ENCODE measurements around the gene DNAJC24. TPM values are rescaled to one million over a fixed set of nuclear protein-coding genes. Genes with fewer than 3 reads are reported as not detected.

DNAJC24 gene
- total RNA-seq, 2 donors from 2014 or later = 13.3 to 14.9 TPM

DNA sequence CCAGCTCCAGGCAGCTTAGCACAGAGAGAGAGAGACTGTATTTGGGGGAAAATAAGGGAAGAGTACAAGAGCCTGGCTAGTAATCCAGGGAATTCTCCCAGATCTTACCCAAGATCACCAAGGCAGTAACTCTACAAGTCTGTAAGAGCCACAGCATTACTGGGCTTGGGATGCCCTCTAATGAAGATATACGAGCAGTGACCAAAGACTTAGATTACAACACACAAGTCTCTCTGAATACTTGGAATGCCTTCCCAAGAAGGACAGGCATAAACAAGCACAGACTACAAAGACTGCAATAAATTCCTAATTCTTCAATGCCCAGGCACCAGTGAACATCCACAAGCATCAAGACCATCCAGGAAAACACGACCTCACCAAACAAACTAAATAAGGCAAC, 17.7 kb downstream of the DNAJC24 start:
- Mint-ChIP-seq H3K36me3 (peaks cover 0 to 13% of the 10 kb centered on the region in 2 donors), H3K9me3 (peaks cover 3 to 11% of the 10 kb centered on the region in 2 donors), H3K27ac (no peak overlapping the region)
- DNase-seq (ENCODE audit: low spot score in 2 of 2) = no peak
- no peak for ATAC-seq

DNA sequence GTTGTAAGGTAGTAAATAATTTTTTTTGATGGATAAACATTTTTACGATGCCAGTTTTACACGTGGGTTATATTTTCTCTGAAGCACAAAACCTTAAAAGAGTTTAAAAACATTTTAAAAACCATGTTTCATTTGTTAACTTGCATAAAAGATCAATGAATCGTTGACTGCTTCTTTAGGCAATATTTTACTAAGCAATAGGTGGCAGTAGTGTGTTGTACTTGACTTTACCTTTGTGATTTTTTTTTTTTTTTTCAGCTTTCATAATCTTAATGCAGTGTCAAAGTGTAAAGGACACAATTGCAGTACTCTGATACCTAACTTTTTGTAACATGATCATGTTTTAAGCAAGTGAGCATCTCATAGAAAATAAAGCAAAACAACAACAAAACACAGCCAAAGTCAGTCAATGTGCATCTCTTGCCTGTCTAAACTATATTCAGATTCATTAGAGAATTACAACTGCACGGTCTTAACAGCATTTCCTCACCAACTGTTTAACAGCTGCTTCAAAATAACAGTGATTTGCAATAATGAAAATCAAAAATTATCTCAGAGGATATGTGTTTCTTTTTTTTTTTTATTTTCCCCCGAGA, 27.7 kb downstream of the DNAJC24 start:
- Mint-ChIP-seq H3K9me3 (peaks cover 4% of the 10 kb centered on the region in 2 donors), H3K36me3 (peaks cover 5 to 16% of the 10 kb centered on the region in 2 donors), H3K27ac (no peak overlapping the region)
- DNase-seq (ENCODE audit: low spot score in 2 of 2) (no peak), ATAC-seq (no peak)

DNA sequence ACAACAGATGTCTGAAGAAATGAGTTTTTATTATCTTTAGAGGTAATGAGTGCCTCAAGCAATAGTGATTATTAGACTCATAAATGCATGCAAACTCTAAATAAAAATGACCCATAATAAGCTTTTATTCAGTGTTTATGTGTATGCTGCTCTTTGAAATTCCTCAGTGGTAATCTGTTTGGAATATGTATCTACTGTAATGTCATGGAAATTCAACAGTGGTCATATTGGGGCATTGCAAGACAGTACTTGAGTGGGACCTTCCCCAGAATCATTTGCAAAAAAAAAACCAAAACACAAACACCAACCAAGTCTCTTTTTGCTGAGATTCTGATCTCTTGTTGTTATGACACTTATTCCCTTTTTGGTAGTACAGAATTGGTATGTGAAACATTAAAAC, 35.0 kb downstream of the DNAJC24 start:
- no peak for DNase-seq (ENCODE audit: low spot score in 2 of 2)
- peaks cover 0 to 4% of the 10 kb centered on the region in 2 donors for H3K9me3 Mint-ChIP-seq
- ATAC-seq = no peak
- peaks cover 9 to 11% of the 10 kb centered on the region in 2 donors for H3K36me3 Mint-ChIP-seq
- no peak overlapping the region for H3K27ac Mint-ChIP-seq

DNA sequence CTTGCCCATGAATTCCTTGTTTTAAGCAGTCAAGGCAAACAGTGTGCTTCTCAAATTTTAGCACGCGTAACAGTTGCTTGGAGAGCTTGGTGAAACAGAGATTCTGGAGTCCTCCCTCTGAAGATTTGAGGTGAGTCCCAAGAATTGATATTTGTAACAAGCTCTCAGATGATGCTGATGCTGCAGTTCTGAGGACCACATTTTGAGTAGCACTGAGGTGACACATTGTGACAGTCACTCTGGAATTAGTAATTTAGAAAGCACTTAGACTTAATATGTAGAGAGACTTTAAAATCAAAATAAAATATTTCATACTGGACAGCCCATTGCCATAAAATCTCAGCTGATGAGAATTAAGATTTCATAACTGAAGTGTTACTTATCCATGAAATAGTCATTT, 38.5 kb downstream of the DNAJC24 start:
- peak; percentile 43 to 87 for ATAC-seq
- H3K27ac Mint-ChIP-seq = no peak overlapping the region
- peaks cover 0 to 3% of the 10 kb centered on the region in 2 donors for H3K9me3 Mint-ChIP-seq
- H3K36me3 Mint-ChIP-seq = peaks cover 4 to 5% of the 10 kb centered on the region in 2 donors
- no peak for DNase-seq (ENCODE audit: low spot score in 2 of 2)

DNA sequence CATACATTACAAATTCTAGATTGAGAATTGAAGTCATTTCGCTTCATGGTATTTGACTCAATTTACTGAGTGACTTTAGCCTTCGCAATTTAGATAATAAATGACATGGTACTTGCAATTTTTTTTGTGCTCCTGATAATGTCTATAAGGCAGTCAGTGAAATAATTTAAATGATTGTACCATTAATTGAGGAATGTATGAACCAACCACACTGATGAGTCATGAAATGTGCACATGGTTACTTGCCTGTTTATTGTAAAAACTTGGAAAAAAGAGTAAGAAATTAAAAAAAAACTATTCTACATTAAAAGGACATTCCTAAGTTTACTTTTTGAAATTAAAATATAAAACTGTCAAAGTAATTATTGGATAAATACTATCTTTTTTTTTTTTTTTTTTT, 43.3 kb downstream of the DNAJC24 start:
- DNase-seq (ENCODE audit: low spot score in 2 of 2) = no peak
- Mint-ChIP-seq H3K9me3 (peaks cover 0 to 3% of the 10 kb centered on the region in 2 donors), H3K36me3 (peaks cover 0 to 11% of the 10 kb centered on the region in 2 donors), H3K27ac (no peak overlapping the region)
- no peak for ATAC-seq

DNA sequence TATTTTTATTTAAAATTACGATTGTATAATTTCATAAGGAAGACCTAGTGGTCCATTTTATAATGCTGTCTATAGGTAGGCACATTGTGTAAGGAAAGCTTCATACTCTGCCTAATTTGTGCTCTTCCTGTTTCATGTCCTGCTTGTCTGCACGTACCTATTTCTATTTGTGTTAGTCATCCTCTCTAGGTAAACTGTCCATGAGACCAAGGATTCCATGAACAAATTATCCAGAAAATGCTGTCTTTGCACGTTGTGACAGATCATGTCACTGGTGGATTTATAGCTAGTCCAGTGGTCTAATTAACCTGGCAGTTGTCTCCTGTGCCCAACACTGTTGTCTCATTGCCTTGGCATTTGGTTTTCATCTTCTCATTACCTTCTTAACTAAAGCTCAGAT, 44.7 kb downstream of the DNAJC24 start:
- DNase-seq (ENCODE audit: low spot score in 2 of 2) (no peak), ATAC-seq (no peak)
- H3K27ac Mint-ChIP-seq = no peak overlapping the region
- peaks cover 0 to 3% of the 10 kb centered on the region in 2 donors for H3K9me3 Mint-ChIP-seq
- H3K36me3 Mint-ChIP-seq = peaks cover 0 to 11% of the 10 kb centered on the region in 2 donors

DNA sequence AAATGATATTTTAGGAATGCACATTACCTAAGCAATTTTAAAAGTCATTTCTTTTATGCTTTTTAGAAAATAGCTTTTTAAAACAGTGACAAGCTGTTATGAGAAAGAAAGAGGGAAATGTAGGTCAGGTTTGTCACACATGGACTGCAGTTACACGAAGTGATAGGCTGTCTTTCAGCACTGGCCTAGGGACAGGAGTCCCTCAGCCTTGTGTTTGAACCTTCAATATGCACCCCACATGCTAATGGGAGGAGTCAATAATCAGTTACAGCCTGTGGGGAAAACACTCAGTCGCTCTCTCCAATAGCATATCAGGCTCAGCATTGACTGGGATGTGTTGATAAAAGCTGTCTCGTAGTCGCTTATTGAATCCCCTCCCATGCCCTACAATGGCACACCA, 45.8 kb downstream of the DNAJC24 start:
- peaks cover 0 to 3% of the 10 kb centered on the region in 2 donors for H3K9me3 Mint-ChIP-seq
- H3K27ac Mint-ChIP-seq = no peak overlapping the region
- DNase-seq (ENCODE audit: low spot score in 2 of 2) = no peak
- peaks cover 0 to 11% of the 10 kb centered on the region in 2 donors for H3K36me3 Mint-ChIP-seq
- ATAC-seq = no peak

DNA sequence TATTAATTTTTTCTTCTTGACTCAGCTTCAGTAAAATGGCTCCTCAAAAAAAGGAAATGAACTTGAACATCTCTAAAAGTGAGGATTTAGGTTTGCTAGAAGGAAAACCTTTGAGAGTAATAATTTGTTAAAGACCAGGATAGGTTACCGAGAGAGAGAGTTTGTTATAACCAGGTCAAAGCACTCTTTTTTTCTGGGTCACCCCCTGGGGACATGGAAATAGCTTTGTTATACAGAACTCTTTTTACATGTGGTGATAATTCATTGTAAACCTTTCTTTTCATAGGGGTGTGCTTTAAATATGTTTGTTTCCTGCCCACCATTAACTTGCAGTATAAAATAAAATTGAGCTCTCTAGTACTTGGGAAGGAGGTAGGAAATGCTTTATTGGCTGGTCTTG, 47.7 kb downstream of the DNAJC24 start:
- DNase-seq (ENCODE audit: low spot score in 2 of 2) = no peak
- no peak overlapping the region for H3K27ac Mint-ChIP-seq

DNA sequence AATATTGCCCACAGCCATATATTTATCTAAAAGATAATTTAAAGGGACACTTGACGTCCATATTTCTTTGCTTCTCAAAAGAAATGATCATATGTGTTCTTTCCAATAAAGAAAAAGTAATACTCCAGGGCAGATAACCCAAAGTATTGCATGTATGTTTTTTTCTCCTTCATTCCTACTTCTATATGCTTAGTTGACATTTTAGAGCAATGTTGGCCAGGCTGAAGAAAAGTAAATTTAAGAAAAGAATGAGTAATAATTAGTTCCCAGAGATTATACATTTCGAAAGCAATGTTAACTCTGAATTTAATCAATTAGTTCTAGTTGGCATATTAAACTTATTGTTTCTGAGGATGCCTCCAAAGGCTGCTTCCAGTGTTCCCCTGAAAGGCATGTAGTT, 48.2 kb downstream of the DNAJC24 start:
- ATAC-seq (no peak), DNase-seq (ENCODE audit: low spot score in 2 of 2) (no peak)
- peaks cover 0 to 6% of the 10 kb centered on the region in 2 donors for H3K36me3 Mint-ChIP-seq
- H3K27ac Mint-ChIP-seq = no peak overlapping the region
- H3K9me3 Mint-ChIP-seq = no peaks in the 10 kb centered on the region

More for the DNA sequence above, 47.7 kb downstream of the DNAJC24 start:
- ATAC-seq = no peak
- H3K9me3 Mint-ChIP-seq = no peaks in the 10 kb centered on the region
- peaks cover 0 to 6% of the 10 kb centered on the region in 2 donors for H3K36me3 Mint-ChIP-seq

DNA sequence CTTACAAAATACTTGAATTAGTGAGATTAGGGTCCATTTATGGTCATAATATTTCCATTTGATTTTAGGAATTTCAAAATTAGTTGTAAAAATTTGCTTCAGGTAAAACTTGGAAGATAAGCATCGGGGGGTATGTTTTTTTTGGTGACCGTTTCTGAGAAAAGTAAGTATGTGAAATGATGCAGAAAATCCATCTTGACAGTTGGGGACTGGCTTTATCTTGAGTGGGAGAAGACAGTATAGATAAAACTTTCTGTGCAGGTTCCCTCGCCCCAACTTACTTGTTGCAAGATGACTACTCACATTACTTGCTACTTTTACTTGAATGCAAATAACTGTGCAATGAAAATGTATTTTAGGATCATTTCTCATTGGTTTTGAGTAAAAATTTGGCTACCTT, 49.5 kb downstream of the DNAJC24 start:
- no peaks in the 10 kb centered on the region for H3K9me3 Mint-ChIP-seq
- H3K36me3 Mint-ChIP-seq = peaks cover 0 to 6% of the 10 kb centered on the region in 2 donors
- DNase-seq (ENCODE audit: low spot score in 2 of 2) (no peak), ATAC-seq (no peak)
- no peak overlapping the region for H3K27ac Mint-ChIP-seq

DNA sequence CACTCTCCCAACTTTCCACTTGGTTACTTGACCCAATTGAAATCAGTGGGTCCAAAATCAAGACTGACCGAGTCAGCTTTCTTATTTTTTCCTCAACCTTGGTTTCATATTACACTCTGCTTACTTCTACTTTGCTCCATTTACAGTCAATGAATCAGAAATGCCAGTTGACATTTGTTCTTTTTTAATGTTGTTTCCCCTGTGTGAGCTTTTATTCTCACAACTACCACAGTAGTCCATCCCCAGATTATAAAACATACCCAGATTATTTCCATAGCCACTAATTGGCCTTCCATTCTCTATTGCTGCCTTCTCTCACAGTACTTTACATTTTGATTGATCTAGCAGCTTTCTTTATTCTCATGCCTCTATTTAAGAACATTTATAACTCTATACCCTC, 50.0 kb downstream of the DNAJC24 start:
- Mint-ChIP-seq H3K27ac (no peak overlapping the region), H3K9me3 (no peaks in the 10 kb centered on the region), H3K36me3 (peaks cover 0 to 2% of the 10 kb centered on the region in 2 donors)
- ATAC-seq = no peak
- DNase-seq (ENCODE audit: low spot score in 2 of 2) = no peak

DNA sequence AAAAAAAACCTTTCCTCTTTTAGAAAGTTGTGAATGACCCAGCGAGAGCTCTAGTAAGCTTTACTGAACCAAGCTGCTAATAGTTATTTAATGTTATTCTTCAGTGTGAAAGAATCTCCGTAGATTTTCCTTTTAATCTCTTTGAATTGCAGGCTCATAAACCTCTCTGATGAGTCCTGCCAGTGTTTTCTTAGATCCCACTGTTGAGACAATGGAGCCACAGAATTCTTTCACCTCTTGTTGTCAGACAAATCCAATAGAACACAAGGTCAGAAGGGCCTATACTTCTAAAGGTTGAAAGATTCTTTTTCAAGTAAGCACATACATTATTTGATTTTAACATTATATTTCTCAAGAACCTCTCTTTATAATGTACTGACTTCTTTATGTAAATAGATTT, 52.2 kb downstream of the DNAJC24 start:
- no peak for DNase-seq (ENCODE audit: low spot score in 2 of 2)
- no peaks in the 10 kb centered on the region for H3K36me3 Mint-ChIP-seq
- ATAC-seq = no peak
- no peaks in the 10 kb centered on the region for H3K9me3 Mint-ChIP-seq
- H3K27ac Mint-ChIP-seq = no peak overlapping the region

DNA sequence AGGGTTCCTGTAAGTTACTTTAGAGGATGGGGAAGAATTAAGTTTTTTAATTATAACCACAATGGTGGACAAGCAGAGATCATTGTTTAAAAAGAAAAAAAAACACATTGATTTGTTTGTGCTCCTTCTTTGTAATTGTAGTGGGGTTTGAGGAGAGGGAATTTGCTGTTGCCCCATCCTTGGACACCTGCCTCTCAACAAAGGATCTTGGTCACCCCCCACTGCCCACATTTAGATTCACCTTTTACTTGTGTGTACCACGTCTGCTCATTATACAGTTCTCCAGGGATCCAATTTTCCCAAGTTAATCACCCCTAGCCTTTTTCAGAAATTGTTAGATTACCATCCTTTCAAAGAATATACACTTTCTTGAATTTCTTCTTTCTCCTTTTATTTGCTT, 53.0 kb downstream of the DNAJC24 start:
- ATAC-seq = no peak
- no peaks in the 10 kb centered on the region for H3K9me3 Mint-ChIP-seq

DNA sequence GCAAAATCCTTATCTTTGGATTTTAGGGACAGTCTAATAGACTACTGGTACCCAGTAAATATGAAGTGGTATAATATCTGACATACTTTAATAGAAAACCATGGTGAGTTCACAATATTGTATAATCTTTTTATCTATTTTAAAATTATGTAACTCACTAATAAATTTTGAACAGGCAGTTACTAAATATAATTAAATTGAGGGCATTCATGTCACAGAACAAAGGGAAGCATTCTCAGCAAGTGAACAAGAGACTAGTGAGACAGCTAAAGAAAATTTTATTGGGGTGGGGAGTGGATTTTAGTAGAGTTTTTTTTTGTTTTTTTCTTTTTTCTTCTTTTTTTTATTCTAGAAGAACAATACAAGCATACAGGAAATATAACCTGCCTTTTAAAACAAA, 55.0 kb downstream of the DNAJC24 start:
- H3K27ac Mint-ChIP-seq = no peak overlapping the region
- no peaks in the 10 kb centered on the region for H3K36me3 Mint-ChIP-seq
- no peaks in the 10 kb centered on the region for H3K9me3 Mint-ChIP-seq
- ATAC-seq (no peak), DNase-seq (ENCODE audit: low spot score in 2 of 2) (no peak)

More for the DNA sequence above, 53.0 kb downstream of the DNAJC24 start:
- H3K27ac Mint-ChIP-seq = no peak overlapping the region
- H3K36me3 Mint-ChIP-seq = no peaks in the 10 kb centered on the region
- no peak for DNase-seq (ENCODE audit: low spot score in 2 of 2)

DNA sequence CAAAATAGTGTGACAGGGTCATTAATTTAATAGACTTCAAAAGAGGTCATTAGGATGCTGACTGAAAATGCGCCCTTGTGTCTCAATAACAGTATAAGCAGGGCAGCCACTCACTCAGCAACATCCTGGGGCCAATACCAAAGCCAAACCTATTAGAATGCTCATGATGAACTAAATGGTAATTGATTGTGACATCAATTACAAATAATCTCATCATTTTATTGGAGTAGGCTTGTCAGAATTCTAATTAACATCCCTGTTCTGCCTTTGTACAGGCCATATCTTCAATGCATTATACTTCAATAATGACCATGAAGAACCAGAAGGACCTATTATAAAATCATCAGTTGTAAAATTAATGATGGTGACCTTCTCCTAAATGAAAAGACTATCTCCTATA, 64.2 kb downstream of the DNAJC24 start:
- peaks cover 0 to 5% of the 10 kb centered on the region in 2 donors for H3K9me3 Mint-ChIP-seq
- peaks cover 0 to 6% of the 10 kb centered on the region in 2 donors for H3K36me3 Mint-ChIP-seq
- no peak overlapping the region for H3K27ac Mint-ChIP-seq
- DNase-seq (ENCODE audit: low spot score in 2 of 2) (no peak), ATAC-seq (no peak)

DNA sequence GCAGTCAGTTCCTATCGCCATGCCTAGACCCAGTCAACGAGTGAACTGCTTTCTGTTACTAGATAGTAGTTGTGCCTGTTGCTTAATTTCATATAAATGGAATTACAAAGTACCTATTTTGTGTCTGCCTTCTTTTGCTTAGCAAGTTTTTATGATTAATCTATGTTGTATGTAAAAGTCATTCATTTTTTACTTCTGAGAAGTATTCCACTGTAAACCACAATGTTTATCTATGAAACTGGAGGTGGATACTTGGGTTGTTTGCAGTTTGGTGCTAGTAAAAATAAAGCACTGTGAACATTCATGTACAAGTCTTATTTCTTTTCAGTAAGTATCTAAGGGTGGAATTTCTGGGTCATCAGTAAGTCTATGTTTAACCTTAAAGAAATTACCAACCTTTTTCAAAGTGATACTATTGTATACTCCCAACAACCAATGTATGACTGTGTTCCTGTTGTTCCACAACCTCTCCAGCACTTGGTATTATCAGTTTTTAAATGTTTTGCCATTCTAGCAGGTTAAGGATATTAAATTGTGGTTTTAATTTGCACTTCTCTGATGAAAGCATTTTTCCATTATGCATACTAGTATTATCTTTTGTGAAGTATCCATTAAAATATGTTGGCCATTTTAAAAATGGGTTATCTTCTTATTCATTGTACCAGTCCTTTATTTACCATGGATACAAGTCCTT, 68.2 kb downstream of the DNAJC24 start:
- ATAC-seq = peak; percentile 46 to 52
- no peak overlapping the region for H3K27ac Mint-ChIP-seq
- peaks cover 5 to 12% of the 10 kb centered on the region in 2 donors for H3K9me3 Mint-ChIP-seq
- peaks cover 0 to 12% of the 10 kb centered on the region in 2 donors for H3K36me3 Mint-ChIP-seq
- DNase-seq (ENCODE audit: low spot score in 2 of 2) = no peak

DNA sequence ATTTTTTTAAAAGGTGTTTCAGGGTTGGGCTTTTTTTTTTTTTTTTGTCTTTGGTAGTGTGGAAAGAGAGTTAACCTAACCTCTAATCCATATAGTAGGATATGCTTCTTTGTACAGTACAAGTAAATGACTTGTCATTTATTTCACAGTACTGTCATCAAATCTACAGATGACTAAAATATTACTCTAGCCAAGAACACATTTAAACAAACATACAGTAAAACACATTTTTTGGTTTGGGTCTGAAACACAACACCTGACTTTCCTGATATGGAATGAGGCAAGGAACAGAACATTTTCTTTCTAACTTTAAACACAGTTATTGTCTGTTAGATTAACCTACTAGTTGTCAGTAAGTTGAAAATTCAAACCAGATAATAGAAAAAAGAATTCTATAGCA, 71.6 kb downstream of the DNAJC24 start:
- no peak overlapping the region for H3K27ac Mint-ChIP-seq
- H3K36me3 Mint-ChIP-seq = peaks cover 0 to 21% of the 10 kb centered on the region in 2 donors
- no peak for ATAC-seq
- peaks cover 8 to 12% of the 10 kb centered on the region in 2 donors for H3K9me3 Mint-ChIP-seq
- no peak for DNase-seq (ENCODE audit: low spot score in 2 of 2)

DNA sequence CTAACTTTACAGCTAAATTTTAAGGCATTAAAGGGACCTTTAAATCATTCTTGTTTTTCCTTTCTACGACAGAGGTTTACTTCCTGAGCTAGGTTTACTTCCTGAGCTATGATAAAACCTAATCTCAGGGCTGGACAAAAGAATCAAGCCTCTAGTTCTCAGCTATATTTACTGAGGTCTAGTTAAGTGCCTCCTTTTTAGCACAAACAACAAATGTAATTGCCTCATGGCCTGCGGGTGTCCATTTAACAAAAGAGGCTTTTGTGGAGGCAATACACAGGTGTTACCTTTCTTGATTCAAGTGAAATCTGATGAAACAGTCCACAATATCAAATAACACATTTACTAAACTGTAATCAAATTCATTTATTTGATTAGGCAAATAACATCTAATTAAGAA, 72.4 kb downstream of the DNAJC24 start:
- Mint-ChIP-seq H3K27ac (no peak overlapping the region), H3K9me3 (peaks cover 11 to 12% of the 10 kb centered on the region in 2 donors), H3K36me3 (peaks cover 0 to 28% of the 10 kb centered on the region in 2 donors)
- ATAC-seq (no peak), DNase-seq (ENCODE audit: low spot score in 2 of 2) (no peak)
